HG03135 (cell line): Measurements from ENCODE around the gene MXRA8.

Experiments
- ATAC-seq: cut with Tn5 transposase; IDR thresholded peaks from one replicate; pipeline ENCODE4 v1.9.1; 2021; ENCODE audit warnings: mild to moderate bottlenecking, moderate library complexity; ENCODE audit not compliant: unreplicated experiment

The MXRA8 gene

DNA sequence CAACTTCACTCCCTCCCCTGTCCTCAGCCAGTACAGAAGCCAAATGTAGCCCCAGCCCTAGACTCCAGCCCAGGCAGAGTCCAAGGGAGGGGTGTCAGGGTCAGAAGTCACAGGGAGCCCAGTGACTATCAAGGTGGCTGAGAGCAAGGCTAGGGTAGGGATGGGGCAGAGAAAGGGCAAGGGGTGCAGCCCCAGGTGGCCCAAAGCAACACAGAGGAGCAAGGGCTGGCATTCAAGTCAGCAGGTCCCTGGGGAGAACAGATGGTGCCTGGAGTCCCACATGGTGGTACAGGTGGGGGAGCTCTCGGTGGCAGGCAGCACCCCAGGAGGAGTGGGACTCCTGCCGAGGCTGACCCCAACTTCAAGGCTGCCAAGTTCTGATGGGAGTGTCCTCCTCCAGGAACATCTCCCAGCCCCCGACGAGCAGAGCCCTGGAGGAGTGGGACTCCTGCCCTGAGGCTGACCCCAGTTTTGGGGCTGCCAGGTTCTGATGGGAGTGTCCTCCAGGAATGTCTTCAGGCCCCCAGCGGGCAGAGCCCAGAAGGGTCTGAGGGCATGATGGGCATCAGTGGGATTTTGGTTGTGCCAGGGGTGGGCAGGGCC is 5.5 kb downstream of the MXRA8 start:
- ATAC-seq = no peak

GRCh38 chr1:1351511-1352427 is 6.6 kb downstream of the MXRA8 start:
- ATAC-seq = no peak

DNA sequence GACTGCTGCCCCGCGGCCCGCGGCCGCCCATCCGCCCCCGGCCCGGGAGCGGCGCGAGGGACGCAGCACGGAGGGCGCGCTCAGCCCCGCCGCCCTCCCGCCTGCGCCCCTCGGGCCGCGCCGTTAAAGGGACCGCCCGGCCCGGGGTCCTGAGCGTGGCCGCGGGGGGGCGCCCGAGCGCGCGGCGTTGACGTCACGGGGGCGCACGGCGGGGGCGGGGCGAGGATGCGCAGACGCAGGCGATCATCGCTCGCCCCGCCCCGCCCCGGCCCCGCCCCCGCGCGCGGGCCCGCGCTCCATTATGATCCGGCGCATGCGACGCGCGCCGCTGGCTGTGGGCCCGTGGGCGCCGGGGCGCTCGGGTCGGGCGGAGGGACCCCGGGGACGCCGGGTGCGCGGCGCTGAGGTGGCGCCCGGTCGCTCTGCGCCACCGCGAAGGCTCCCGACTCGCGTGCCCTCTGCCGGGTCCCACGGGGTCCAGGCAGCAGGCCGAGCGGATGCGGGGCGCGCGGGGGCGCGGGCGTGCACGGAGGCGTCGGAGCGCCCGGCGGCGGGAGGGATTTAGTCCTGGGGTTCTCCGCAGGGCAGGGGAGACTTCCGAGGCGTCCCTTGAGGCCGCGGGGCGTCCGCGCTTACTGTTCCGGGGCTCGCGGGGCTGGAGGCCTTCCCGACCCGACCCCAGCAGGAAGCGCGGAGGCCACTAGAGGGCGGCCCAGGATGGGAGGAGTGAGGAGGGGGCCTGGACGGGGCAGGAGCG is 8.9 kb downstream of the MXRA8 start, which contains the start of gene DVL1:
Gene DVL1 (minus strand): TSS at position 163 of the 757 bp plus-strand sequence. CDS start 353 bp downstream, outside the sequence.
- peak; percentile 51 for ATAC-seq

DNA sequence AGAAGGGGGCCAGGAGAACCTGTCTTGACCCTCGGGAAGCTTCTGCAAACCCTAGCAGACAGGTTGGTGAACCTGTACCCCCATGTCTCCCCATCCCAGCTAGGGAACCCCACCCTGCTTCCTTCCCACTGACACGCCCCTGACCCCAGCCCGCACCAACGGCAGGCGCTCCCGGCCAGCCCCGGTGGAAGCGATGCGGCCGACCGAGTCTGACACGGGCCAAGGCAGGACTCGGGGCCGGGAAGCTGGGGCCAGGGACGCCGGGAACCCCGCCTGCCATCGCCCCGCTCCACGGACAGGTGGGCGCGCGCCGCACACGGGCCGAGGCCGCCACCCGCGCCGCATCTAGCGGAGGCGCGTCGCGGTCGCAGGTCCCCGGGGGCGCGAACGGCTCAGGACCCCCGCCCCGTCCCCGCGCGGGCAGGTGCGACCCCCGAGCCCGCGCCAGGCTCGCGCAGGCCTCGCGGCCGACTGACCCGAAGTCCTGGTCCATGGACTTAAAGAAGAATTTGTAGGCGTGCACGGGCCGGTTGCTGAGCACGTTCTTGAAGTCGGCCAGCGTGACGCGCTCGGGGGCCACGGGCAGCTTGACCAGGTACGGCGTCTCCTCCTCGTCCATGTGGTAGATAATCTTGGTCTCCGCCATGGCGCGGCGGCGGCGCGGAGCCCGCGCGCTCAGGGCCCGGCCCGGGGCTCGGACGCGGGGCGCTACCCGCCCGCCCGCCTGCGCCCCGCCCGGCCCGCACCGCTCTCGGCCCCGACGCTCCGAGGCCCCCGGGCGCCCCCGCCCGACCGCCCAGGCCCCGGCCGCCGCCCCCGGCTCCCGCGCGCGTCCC is 9.7 kb downstream of the MXRA8 start:
- peak; percentile 5 for ATAC-seq

GRCh38 chr1:1347663-1348419 is 10.5 kb downstream of the MXRA8 start:
- ATAC-seq = no peak

- ATAC-seq = no peak
These were observed 11.2 kb downstream of the MXRA8 start for GRCh38 chr1:1347026-1347595.

GRCh38 chr1:1346501-1346890 is 11.9 kb downstream of the MXRA8 start:
- ATAC-seq = no peak

DNA sequence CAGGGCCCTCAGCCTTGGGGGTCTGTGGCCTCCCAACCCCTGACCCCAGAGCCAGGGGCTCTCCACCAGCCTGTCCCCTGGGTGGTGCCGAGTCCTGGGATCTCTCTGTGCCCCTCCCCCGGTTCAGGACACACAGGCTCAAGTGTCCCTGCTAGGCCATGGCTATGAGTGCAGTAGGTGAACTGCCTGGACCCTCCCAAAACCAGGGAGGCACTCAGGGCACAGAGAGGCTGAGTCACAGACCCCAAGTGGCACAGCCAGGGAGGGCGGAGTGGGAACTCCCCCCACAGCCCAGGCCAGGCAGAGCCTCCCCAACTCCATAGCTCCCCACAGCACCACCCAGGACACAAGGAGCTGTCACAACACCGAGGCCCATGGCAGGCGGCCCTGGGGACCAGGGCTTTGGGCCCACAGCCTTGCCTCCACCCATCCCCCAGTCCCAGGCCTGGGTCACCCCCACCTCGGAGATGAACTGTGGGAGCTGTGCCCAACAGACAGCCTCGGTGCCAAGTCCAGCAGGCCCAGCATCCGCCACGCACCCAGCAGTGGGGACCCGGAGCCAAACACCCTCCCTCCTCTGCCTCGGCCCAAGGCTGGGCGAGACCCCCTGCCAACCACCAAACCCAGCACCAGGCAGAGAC is 12.4 kb downstream of the MXRA8 start:
- ATAC-seq = no peak

GRCh38 chr1:1345384-1345783 is 13.0 kb downstream of the MXRA8 start:
- no peak for ATAC-seq

DNA sequence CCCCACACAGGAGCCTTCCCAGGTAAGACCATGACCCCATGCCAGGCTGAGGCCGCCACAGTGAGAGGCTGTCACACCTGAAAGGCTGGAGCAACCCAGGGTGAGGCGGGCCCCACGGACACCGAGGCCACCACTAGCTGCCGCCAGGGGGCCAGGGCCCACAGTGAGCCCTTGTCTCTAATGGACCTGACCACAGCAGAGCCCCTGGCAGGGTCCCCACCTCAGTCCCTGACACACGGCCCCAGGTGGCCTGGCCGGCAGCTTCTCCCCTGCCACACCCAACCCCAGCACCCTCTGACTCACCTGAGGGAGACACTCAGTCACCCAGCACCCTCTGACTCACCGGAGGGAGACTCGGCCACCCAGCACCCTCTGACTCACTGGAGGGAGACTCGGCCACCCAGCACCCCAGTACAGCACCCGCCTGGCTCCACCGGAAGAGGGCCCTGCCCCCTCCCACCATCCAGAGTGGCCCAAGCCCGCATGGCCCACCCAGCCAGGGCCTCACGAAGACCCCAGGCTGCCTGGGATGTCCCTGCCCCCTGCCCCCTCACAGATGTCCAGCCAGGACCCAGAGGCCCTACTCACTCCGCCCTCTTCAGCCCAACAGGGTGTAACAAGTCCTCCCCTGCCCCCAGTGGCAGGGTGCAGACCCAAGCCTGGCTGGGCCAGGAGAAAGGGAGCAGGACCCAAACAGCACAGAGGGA is 13.5 kb downstream of the MXRA8 start:
- no peak for ATAC-seq

DNA sequence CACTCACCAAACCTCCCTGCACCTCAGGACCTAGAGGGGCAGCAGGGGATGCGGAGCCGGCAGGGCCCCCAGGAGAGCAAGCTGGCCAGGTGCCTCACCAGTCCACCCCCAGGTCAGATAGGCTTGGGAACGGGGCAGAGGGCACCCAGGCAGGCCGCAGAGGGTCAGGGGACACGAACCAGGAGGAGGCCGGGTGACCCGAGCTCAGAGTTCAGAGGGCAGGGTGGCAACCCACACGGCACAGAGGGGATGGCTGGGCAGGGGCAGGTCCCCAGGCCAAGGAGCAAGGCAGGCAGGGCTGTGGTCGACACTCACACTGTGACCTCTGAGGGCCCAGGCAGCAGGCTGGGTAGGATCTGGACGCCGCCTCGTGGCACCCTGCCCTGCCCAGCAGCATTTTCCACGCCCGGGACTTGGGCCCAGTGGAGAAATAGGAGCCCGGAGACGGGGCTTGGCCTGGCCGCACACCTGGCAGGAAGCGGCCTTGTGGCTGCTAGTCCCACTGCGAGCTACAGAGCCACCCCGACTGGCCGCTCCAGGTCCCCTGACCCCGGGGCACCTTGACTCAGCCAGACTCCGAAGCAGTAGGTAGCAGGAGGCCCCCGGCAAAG is 14.4 kb downstream of the MXRA8 start:
- no peak for ATAC-seq

DNA sequence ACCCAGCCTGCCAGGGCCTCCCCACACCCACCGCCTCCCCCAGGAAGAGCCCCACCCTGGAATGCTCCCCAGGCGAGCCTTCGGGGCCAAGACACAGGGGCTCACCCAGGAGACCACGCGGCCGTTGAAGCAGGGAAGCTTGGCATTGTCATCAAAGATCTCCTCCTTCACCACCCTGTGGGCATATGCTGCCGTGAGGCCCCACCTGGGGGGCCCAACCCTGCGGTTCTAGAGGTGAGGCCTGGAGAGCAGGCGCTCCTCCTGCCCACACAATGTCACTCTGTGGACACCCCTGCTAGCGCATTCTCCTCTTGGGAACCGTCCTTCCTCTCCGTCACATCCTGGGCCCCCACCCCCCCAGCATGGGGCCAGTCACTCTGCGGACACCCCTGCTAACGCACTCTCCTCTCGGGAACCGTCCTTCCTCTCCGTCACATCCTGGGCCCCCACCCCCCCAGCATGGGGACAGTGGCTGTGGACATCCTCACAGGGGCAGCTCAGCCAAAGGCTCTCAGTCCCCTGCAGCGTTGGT is 15.7 kb downstream of the MXRA8 start:
- ATAC-seq = no peak

DNA sequence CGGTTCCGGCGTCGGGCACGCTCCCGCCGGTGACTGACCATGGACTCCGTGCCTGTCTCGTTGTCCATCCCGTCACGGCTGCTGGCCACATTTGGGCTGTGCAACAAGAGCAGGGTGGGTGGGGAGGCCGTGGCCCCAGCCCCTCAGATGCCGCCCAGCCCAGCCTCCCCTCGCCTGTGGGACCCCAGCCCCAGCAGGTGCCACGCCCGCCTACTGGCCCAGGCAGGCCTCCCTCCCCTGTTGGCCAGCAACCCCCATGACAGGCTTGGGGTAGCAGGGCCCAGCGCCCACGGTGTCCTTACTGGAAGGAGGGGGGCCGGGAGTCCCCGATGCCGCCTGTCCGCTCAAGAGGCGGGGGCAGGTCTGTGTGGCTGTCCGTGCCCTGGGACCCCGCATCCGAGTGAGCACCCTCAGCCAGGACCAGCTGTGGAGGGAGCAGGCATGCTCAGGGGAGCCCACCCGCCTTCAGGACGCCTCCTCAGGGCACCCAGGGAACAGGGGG is 16.2 kb downstream of the MXRA8 start:
- no peak for ATAC-seq

- no peak for ATAC-seq
These were observed 16.8 kb downstream of the MXRA8 start for GRCh38 chr1:1341549-1342021.

DNA sequence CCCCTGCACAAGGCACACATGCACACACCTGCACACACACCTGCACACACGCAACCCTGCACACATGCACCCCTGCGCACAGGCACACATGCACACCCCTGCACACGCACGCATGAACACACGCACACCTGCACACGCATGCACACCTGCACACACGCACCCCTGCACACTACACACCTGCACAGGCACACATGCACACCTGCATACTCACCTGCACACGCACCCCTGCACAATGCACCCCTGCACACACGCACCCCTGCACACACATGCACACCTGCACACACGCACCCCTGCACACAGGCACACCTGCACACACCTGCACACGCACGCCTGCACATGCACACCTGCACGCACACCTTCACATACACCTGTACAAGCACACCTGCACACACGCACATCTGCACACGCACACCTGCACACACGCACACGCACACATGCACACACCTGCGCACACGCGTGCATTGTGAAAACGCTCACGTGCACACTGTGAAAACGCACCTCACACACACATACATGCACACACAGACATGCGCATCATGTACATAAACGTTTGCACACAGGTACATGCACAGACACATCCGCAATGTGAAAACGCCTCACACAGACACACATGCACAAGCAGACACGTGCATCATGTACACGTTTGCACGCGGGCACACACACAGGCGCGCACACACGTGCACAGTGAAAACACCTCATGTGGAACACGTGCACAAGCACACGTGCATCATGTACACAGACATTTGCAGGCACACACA is 17.4 kb downstream of the MXRA8 start:
- ATAC-seq = no peak

- no peak for ATAC-seq
These were observed 18.2 kb downstream of the MXRA8 start for GRCh38 chr1:1340185-1340584.

DNA sequence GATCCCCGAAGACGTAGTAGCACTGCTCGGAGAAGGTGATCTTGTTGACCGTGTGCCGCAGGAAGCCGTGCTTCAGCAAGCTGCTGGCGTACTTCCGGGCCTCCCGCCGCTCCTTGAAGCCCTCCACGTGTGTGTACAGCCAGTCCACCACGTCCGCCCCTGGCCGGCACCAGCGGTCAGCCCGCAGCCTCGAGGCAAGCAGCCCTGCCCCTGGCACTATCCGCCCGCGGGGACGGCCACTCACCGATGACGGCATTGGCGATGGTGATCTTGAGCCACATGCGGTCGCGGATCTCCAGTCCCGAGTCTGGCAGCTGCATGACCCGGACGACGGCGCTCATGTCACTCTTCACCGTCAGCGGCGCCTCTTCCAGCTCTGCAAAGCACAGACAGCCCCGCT is 20.1 kb downstream of the MXRA8 start:
- no peak for ATAC-seq
